Measurements from ENCODE around the gene CSNK2A2. TPM values are rescaled to one million over a fixed set of nuclear protein-coding genes. Genes with fewer than 3 reads are reported as not detected.

Gene CSNK2A2
- total RNA-seq, 2 donors from 2014 or later: 27.8 to 65.0 TPM

DNA sequence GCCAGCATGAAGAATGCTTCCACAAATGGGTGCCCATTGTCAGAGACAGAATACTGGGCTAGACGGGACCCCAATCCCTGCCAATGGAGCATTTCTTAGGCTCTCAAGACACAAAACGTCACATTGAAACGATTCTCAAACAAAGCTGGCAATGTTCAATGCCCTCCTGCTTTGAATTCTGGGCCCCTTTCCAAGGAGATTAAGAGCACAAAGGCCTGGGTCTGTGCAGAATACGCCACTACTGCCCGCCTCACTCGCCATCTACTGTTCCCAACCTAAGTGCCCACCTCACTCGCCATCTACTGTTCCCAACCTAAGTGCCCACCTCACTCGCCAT lies 78.4 kb downstream of the CSNK2A2 start:
- TF ChIP-seq POLR2AphosphoS5 (IDR thresholded peaks at IDR 0.05): no peak
- no peak for TF ChIP-seq POLR2A (IDR thresholded peaks at IDR 0.05)
- no peak for TF ChIP-seq CTCF (IDR thresholded peaks at IDR 0.05)
- intact Hi-C loops (cut with DNase I): no loop called here
- no peaks in the 10 kb centered on the region for H3K9me3 ChIP-seq
- H3K4me1 ChIP-seq (replicated peaks): peaks cover 12% of the 10 kb centered on the region
- no peak for DNase-seq (ENCODE audit: low spot score)
- H3K27me3 ChIP-seq (replicated peaks; ENCODE audit: insufficient read depth): no peaks in the 10 kb centered on the region
- peaks cover 0 to 8% of the 10 kb centered on the region in 2 donors for H3K36me3 ChIP-seq
- no peak overlapping the region for H3K27ac ChIP-seq
- no peak overlapping the region for H3K4me3 ChIP-seq
- WGBS: 38% methylated on average over 8 of the region's 8 CpGs

DNA sequence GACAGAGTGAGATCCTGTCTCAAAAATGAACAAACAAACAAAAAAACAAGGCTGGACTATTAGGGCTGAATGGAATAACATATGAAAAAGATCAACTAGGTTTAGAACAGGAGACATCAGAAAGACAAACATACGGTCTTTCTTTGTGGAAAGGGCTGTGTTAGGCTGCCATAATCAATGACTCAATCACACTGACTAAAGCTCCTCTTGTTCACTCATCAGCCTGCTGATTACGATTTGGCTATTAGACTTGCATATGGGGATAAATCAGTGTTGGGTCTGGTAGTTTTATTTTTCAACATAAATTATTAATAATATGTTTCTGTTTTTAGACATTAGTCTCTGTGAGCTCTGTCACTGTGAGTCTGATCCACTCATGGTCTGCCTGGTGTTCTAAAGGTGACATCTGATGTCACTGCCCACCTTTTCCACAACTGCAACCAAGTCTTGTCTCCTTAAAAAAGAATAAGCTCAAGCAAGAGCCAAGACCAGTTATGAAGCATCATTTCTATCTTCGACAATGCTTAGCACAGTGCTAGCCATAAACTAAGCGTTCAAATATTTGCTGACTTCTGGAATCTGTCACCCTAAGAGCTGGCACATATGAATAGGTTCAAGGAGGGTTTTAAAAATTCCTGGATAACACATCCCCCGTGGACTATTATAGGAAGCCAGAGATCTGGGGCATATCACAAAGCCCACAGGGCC lies 79.0 kb downstream of the CSNK2A2 start:
- intact Hi-C loops (cut with DNase I): no loop called here
- WGBS: 25% methylated on average over 5 of the region's 5 CpGs

DNA sequence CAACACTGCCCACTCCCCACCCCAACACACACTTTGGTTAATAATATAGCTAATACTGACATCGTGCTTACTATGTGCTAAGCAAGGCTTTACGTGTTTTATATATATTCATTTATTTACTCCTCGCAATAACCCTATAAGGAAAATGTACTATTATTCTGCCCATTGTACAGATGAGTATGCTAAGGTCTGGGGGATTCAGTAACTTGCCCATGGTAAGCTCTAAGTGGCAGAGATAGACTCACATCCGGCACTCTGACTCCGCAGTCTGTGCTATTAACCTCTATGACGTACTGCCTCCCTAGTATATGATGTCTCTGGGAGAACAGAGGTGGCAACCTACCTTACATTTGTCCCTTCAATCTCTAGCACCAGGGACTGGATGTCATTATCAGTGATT lies 81.4 kb downstream of the CSNK2A2 start:
- WGBS: 94% methylated on average over 6 of the region's 6 CpGs
- Histone ChIP-seq H3K27ac (no peak overlapping the region), H3K27me3 (replicated peaks; ENCODE audit: insufficient read depth) (no peaks in the 10 kb centered on the region), H3K36me3 (peaks cover 0 to 19% of the 10 kb centered on the region in 2 donors), H3K4me3 (no peak overlapping the region), H3K4me1 (replicated peaks) (peaks cover 6% of the 10 kb centered on the region), H3K9me3 (no peaks in the 10 kb centered on the region)
- DNase-seq (ENCODE audit: low spot score): no peak
- TF ChIP-seq POLR2A (IDR thresholded peaks at IDR 0.05) (no peak), CTCF (IDR thresholded peaks at IDR 0.05) (no peak), POLR2AphosphoS5 (IDR thresholded peaks at IDR 0.05) (no peak)
- intact Hi-C loops (cut with DNase I): no loop called here

More for the DNA sequence above, 79.0 kb downstream of the CSNK2A2 start:
- Histone ChIP-seq H3K36me3 (peaks cover 0 to 13% of the 10 kb centered on the region in 2 donors), H3K27ac (no peak overlapping the region), H3K9me3 (no peaks in the 10 kb centered on the region), H3K27me3 (replicated peaks; ENCODE audit: insufficient read depth) (no peaks in the 10 kb centered on the region), H3K4me1 (replicated peaks) (peaks cover 8% of the 10 kb centered on the region), H3K4me3 (no peak overlapping the region)
- DNase-seq (ENCODE audit: low spot score): no peak
- TF ChIP-seq POLR2A (IDR thresholded peaks at IDR 0.05): no peak
- TF ChIP-seq CTCF (IDR thresholded peaks at IDR 0.05): no peak
- no peak for TF ChIP-seq POLR2AphosphoS5 (IDR thresholded peaks at IDR 0.05)

- Histone ChIP-seq H3K27me3 (replicated peaks; ENCODE audit: insufficient read depth) (no peaks in the 10 kb centered on the region), H3K36me3 (peaks cover 0 to 19% of the 10 kb centered on the region in 2 donors), H3K27ac (no peak overlapping the region), H3K4me1 (replicated peaks) (peaks cover 6% of the 10 kb centered on the region), H3K4me3 (no peak overlapping the region), H3K9me3 (no peaks in the 10 kb centered on the region)
- no peak for DNase-seq (ENCODE audit: low spot score)
- intact Hi-C loops (cut with DNase I): no loop called here
- TF ChIP-seq POLR2AphosphoS5 (IDR thresholded peaks at IDR 0.05) (no peak), POLR2A (IDR thresholded peaks at IDR 0.05) (no peak), CTCF (IDR thresholded peaks at IDR 0.05) (no peak)
- 69% methylated on average over 6 of the region's 6 CpGs for WGBS
Observed at GRCh38 chr16:58116081-58116480, 81.8 kb downstream of the CSNK2A2 start.

All from prostate gland (tissue), 2 donors.